Activated T-cell treated with anti-CD3 and anti-CD28 coated beads, Interleukin-2, amount 50 U/mL, for 24 hours (primary cell): Measurements from ENCODE around the gene LRRC15.

Source experiments
- DNase-seq: peaks from one replicate; pipeline ENCODE4 v3.0.0-alpha.2; 2020
- H3K27ac Mint-ChIP-seq: 2 replicates; pipeline ENCODE4 v1.8.0; 2020; ENCODE audit warnings: mild to moderate bottlenecking, mixed read lengths
- H3K27me3 Mint-ChIP-seq: 2 replicates; pipeline ENCODE4 v1.8.0; 2020; ENCODE audit warnings: mixed read lengths
- H3K36me3 Mint-ChIP-seq: 2 replicates; pipeline ENCODE4 v1.8.0; 2020; ENCODE audit warnings: low read depth, mixed read lengths
- H3K4me1 Mint-ChIP-seq: 2 replicates; pipeline ENCODE4 v1.8.0; 2020; ENCODE audit warnings: low read depth, mixed read lengths
- H3K4me3 Mint-ChIP-seq: 2 replicates; pipeline ENCODE4 v1.8.0; 2020; ENCODE audit warnings: mild to moderate bottlenecking, moderate library complexity, mixed read lengths
- H3K9me3 Mint-ChIP-seq: 2 replicates; pipeline ENCODE4 v1.8.0; 2020; ENCODE audit warnings: mixed read lengths

The LRRC15 gene

DNA sequence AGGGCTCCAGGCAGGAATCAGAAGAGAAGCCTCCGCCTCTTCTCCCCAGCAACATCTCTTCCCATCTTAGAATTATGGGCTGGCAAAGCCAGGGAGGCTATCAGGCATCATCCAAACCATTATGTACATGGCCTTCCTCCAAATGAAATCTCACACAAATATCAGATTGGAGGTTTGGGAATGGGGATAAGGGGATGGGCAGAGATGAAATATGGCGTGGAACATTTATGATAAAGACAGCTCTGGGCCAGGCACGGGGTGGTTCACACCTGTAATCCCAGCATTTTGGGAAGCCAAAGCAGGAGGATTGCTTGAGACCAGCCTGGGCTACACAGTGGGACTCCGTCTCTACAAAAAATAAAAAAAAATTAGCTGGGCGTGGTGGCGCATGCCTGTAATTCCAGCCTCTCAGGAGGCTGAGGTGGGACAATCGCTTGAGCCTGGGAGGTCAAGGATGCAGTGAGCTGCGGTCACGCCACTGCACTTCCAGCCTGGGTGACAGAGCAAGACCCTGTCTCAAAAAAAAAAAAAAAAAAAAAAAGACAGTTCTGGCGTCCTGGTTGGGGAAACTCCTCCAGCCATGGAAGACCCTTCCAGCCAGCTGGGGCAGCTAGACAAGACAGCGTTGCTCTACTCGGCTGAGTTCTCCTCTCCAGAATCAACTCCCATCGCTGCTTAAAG, 55.0 kb downstream of the LRRC15 start:
- H3K9me3 Mint-ChIP-seq: peaks cover 7% of the 10 kb centered on the region
- no peak for DNase-seq
- no peaks in the 10 kb centered on the region for H3K36me3 Mint-ChIP-seq
- no peak overlapping the region for H3K27ac Mint-ChIP-seq
- H3K27me3 Mint-ChIP-seq: peaks cover 58% of the 10 kb centered on the region
- H3K4me3 Mint-ChIP-seq: no peak overlapping the region
- H3K4me1 Mint-ChIP-seq: peaks cover 13% of the 10 kb centered on the region

DNA sequence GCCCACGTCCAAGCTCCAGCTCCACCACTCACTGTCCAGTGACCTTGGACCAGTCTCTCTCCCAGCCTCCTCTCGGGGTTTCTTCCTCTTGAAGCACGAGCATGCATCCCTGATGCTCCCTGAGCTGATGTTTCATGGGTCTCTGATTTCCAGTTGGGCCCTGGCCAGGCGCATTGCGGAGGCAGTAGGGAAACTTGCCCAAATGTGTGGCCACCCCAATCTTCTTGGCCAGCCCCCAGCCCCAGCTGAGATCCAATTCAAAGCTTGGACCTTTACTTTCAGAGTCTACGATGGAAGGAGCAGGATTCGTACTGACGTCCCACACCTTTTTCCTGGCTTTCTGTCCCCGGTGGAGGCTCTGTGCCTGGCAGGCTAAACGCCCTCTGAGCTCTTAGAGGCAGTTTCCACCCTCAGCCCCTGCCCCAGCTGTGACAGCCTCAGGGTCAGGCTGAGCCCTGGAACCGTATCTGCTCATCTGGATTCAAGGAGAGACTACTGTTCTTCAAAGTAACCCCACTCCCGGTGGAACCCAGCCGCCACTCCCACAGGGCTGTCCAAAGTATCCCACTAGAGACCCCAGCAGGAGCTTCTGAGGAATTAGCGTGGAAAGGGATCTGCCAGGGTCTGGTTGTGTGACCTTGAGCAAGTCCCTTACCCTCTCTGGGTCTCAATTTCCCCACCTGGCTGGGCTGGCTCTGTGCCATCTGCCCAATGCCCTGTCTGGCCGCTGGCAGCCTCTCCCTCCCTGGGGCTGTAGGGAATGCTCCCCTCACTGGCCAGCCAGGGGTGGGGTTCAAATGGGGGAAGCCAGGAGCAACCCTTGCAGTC, 55.8 kb downstream of the LRRC15 start:
- H3K9me3 Mint-ChIP-seq: no peaks in the 10 kb centered on the region
- DNase-seq: no peak
- peaks cover 55% of the 10 kb centered on the region for H3K27me3 Mint-ChIP-seq
- H3K27ac Mint-ChIP-seq: no peak overlapping the region
- H3K36me3 Mint-ChIP-seq: no peaks in the 10 kb centered on the region
- H3K4me1 Mint-ChIP-seq: peaks cover 15% of the 10 kb centered on the region
- no peak overlapping the region for H3K4me3 Mint-ChIP-seq

DNA sequence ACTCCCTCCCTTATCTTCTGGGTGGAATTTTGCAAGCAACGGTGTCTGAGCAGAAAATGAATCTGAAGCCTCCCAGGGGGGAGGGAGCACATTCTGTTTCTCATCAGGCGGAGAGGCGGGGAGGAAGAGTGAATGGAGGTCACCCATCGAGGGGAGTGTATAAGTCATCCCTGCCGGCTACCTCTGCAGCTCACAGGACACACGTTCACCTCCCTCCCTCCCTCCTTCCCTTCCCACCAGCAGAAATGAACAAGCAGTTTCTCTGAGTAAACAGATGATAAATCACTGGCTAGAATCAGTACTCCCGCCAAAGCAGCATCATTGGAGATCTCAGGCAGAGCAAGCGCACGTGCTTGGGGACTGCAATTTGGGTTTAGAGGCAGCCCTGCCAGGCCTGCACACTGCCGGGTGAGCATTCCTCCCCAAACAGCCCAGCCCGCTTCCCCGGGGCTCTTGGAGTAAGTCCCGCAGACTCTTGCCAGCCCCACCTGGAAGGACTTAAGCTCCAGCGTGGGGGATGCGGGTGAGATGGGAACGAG, 56.7 kb downstream of the LRRC15 start:
- Mint-ChIP-seq H3K4me3 (no peak overlapping the region), H3K27me3 (peaks cover 50% of the 10 kb centered on the region), H3K36me3 (no peaks in the 10 kb centered on the region), H3K27ac (no peak overlapping the region), H3K4me1 (peaks cover 20% of the 10 kb centered on the region), H3K9me3 (no peaks in the 10 kb centered on the region)
- DNase-seq: no peak

DNA sequence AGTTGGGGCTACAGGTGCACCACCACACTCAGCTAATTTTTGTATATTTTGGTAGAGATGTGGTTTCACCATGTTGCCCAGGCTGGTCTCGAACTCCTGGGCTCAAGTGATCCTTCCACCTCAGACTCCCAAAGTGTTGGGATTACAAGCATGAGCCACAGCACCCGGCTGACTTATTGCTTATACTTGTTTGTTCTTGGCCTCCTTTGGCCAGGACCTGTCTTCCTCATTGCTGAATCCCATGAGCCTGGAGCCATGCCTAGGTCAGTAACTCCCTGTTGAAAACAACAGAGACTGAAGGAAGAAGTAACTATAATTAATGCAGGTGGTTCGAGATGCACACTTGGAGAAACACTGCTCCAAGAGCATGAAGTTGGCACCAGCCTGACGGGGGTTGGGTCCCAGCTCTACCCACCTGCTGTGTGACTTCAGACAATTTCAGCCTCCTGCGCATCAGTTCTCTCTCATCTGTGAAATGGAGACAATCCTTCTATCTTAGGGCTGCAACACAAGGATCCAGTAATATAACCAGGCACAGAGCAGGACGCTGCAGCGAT, 57.3 kb downstream of the LRRC15 start:
- Mint-ChIP-seq H3K27ac (no peak overlapping the region), H3K4me3 (no peak overlapping the region), H3K9me3 (no peaks in the 10 kb centered on the region), H3K27me3 (peaks cover 45% of the 10 kb centered on the region), H3K36me3 (no peaks in the 10 kb centered on the region), H3K4me1 (peaks cover 25% of the 10 kb centered on the region)
- no peak for DNase-seq

DNA sequence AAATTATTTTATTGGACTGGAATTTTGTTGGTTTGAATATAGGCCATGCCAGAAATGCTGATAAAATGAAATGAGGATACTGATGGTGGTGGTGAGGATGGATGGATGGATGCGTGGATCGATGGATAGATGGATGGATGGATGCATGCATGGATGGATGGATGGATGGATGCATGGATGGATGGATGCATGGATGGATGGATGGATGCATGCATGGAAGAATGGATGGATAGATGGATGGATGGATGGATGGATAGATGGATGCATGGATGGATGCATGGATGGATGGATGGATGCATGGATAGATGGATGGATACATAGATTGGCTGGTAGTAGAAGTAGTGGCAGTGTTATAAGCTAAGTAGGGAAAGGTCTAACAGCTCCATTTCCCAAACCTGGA, 58.5 kb downstream of the LRRC15 start:
- peaks cover 33% of the 10 kb centered on the region for H3K27me3 Mint-ChIP-seq
- H3K4me1 Mint-ChIP-seq: peaks cover 34% of the 10 kb centered on the region
- no peak overlapping the region for H3K4me3 Mint-ChIP-seq
- H3K36me3 Mint-ChIP-seq: no peaks in the 10 kb centered on the region
- no peak overlapping the region for H3K27ac Mint-ChIP-seq
- DNase-seq: no peak
- H3K9me3 Mint-ChIP-seq: no peaks in the 10 kb centered on the region

DNA sequence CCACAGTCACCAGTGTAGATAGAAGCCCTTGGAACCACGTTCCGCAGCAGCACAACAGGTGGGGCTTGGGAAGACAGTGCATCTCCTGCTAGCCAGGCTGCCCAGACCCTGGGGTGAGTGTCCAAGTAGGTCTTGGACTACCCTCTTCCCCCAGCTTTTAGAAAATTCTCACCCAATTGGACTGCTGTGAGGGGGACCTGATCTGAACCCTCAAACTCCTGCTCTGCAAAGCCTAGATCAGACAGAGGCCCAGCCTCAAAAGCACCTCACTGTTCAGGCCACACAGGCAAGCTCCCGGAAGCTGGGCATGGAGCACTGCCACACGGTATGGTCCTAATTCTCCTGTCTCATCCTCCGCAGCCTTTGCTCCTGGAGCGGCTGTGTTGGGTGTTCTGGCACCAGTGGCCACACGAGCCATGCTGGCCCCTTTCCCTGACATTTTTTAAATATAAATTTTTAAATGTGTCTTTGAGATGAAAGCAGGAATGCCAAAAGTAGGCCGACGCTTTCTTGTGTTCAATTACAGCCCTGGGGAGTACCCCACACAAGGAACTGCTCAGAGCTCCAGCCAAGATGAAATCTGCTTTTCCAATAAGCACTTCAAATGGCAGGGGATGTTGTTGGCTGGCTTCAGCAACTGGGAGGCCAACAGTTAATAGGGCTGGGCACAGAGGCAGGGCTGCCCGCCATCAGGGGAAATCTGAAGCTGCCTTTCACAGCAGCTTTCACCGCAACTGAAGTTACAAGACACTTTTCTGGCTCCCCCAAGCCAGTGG, 59.3 kb downstream of the LRRC15 start:
- no peak for DNase-seq
- Mint-ChIP-seq H3K9me3 (no peaks in the 10 kb centered on the region), H3K36me3 (no peaks in the 10 kb centered on the region), H3K4me1 (peaks cover 34% of the 10 kb centered on the region), H3K4me3 (no peak overlapping the region), H3K27ac (no peak overlapping the region), H3K27me3 (peaks cover 31% of the 10 kb centered on the region)

DNA sequence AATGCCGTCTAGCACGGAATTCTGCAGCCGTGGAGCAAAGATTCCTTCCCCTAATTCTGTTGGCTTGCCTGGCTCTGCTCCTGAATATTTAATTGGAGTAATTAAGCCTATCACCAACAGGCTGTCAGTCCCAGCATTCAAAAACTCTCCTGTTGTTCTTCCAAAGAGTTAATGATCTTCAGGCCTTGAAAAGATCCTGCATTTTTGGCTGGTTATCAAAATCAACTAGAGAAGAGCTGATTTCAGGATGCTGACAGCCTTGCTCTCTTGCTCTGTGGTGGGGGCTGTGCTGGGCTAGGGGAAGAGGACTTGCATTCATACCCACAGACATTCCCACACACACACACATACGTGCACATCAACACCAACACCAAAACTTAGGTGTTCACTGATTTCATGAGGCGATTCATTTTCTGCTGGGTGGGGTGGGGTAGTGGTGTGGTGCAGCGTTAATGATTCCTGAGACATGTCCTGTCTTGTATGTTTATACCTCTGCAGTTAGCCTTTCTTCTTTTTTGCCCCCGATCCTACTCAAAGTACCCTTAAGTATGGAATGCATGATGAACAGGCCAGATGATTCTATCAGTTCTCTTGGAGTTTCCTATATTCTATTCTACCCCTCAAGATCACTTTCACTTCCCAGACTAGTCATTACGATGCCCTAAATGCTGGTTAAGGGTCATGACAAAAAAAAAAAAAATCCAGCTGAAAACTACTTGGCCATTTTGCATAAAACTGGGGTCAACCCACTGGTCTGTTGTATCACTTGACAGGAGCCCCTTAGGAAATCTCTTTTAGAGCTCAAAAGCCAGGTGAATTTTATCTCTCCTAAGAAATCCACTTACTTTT, 60.7 kb downstream of the LRRC15 start:
- no peaks in the 10 kb centered on the region for H3K36me3 Mint-ChIP-seq
- peaks cover 35% of the 10 kb centered on the region for H3K4me1 Mint-ChIP-seq
- peaks cover 2% of the 10 kb centered on the region for H3K9me3 Mint-ChIP-seq
- H3K4me3 Mint-ChIP-seq: no peak overlapping the region
- H3K27ac Mint-ChIP-seq: no peak overlapping the region
- peaks cover 18% of the 10 kb centered on the region for H3K27me3 Mint-ChIP-seq
- DNase-seq: no peak

DNA sequence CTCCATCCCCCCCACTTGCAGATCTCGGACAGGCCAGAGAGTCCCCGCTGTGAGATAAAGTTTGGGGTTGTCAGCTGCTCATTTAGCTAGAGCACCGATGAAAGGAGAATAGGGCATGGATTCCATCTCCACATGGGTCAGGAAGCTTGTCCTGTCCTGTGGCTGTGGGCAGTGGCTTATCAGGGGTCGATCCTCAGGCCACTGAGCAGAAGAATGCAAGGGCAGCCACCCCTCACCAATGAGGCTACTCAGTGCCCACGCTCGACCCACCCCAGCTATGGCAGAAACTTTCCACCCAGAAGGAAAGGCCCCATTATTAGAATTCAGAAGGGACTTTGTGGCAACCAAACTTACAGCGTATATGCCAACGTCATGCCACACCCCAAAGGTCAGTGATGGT, 61.7 kb downstream of the LRRC15 start:
- peaks cover 2% of the 10 kb centered on the region for H3K9me3 Mint-ChIP-seq
- no peaks in the 10 kb centered on the region for H3K36me3 Mint-ChIP-seq
- peaks cover 34% of the 10 kb centered on the region for H3K4me1 Mint-ChIP-seq
- H3K27ac Mint-ChIP-seq: no peak overlapping the region
- H3K27me3 Mint-ChIP-seq: peaks cover 12% of the 10 kb centered on the region
- no peak for DNase-seq
- H3K4me3 Mint-ChIP-seq: no peak overlapping the region

DNA sequence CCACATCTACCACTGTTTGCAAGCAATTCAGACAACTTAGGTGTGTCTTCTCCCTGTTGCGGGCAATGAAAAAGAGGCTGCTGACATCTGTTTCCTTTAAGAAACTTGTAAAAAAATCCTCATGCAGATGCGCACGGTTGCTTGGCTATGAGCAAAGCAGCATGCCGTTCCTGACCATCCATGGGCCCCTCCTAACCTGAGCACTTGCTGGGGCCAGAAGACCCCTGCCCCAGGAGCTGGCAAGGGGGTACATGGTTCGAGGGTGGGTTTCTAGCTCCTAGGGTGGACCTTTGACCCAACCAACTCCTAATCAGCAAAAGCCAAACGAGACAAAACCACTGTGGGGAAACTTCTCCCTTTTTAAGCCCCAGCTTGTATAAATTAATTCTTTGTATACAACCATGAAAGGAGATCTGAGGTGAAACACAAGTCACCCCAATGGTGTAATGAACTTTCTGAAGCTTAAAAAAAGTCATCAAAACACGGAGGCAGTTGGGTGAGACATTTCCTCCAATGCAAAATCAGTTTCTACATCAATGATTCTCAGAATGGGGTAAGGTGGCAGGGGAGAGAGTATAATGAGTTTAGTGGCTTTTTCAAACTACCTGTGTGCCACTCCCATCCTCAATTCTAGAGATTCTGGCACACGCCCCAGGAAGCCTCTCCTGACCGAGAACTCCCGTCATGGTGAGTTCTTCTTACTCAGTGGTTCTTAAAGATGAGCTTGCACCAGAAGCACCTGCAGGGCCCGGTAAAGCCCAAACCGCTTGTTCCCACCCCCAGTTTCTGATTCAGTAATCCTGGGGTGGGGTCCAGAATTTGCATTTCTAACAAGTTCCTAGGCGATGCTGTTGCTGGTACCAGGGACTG, 62.5 kb downstream of the LRRC15 start:
- Mint-ChIP-seq H3K27ac (peak overlapping the region; percentile 45), H3K4me3 (peak overlapping the region; percentile 28), H3K9me3 (peaks cover 2% of the 10 kb centered on the region), H3K36me3 (no peaks in the 10 kb centered on the region), H3K4me1 (peaks cover 33% of the 10 kb centered on the region), H3K27me3 (peaks cover 4% of the 10 kb centered on the region)
- DNase-seq: no peak

DNA sequence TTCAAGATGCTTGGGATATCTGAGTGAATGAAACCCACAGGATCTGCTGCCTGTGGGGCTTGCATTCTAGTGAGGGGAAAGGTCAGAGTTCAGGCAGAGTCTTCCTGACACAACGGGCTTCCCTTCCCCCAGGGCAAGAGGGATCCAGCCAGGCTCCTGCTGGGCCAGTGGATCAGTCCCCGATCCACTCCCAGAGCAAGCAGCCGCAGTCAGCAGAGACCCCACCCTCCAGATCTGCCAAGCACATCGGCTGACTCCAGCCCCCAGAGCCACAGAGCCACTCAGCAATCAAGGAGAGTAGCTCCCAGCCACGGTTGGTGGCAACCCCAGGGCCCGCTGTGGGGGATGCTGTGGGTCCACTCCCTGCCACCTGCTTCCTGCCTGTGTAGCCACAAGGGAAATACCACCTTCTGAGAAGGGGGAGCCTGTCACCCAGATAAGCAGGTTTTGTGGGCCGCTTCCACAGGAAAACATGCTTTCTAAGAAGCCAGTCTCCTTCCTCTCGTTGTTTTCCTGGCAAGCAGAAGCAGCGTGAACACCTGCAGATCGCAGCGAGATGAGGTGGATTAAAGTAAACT, 63.3 kb downstream of the LRRC15 start:
- Mint-ChIP-seq H3K9me3 (peaks cover 2% of the 10 kb centered on the region), H3K27ac (peak overlapping the region; percentile 45), H3K4me3 (peak overlapping the region; percentile 28), H3K36me3 (no peaks in the 10 kb centered on the region), H3K4me1 (peaks cover 33% of the 10 kb centered on the region), H3K27me3 (no peaks in the 10 kb centered on the region)
- peak; percentile 56 for DNase-seq

DNA sequence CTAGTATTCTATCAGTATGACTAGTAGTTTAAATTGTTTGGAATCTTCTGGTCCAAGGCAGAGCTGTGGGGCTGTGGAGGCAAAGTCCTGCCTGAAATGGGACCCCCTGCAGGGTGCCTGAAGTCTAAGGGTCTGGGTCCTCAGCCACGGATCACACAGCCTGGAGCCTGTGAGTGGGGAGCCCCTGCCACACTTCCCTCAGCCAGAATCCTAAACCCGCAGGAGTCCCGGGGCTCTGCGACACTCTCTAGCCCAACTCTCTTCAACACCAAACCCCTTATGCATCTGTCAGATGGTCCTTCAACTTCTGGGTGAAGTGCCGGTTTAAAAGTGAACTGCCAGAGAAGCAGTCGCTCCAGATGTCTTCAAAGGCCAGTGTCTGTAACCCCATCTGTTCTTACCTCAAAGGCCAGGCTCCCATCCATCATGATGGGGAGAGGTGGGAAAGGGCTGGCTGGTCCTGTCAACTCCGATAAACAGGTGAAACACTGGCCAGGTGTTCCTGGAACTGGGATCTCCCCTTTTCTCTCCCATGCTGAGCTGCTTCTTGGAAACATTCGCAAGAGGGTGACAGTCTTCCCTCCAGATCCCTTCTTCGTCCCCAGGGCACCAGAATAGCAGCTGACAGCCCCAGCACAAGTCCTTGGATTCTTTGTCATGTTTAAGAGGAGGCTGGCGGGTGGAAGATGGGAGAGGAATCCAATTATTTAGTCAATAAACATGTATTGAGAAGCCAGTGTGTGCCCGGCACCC, 64.0 kb downstream of the LRRC15 start:
- Mint-ChIP-seq H3K27ac (no peak overlapping the region), H3K4me1 (peaks cover 33% of the 10 kb centered on the region), H3K27me3 (no peaks in the 10 kb centered on the region), H3K9me3 (peaks cover 2% of the 10 kb centered on the region), H3K4me3 (no peak overlapping the region), H3K36me3 (no peaks in the 10 kb centered on the region)
- DNase-seq: peak; percentile 26
